Endothelial cell of umbilical vein (primary cell): Measurements from ENCODE around the gene TLE7. TPM values are rescaled to one million over a fixed set of nuclear protein-coding genes. Genes with fewer than 3 reads are reported as not detected.

Experiments used
- BruUV-seq: library from RNA; stranded (reverse); fragments of 400-500 nt; replicated peaks from 2 replicates; lab custom pipeline; 2021; lab: Mats Ljungman, UMichigan
- CTCF ChIA-PET: fragments of 300-600, 350-600 bp; sonication (Branson Sonifier 250); formaldehyde crosslinking; loops from one replicate; lab custom pipeline; 2021; ENCODE audit warnings: antibody characterized with exemption, inconsistent platforms; lab: Charles Lee
- POLR2A ChIA-PET: fragments of 300-600, 350-600 bp; sonication (Branson Sonifier 250); formaldehyde crosslinking; loops from one replicate; lab custom pipeline; 2021; ENCODE audit warnings: antibody characterized with exemption, inconsistent platforms; lab: Charles Lee
- DNase-seq: peaks from one replicate; pipeline ENCODE4 v3.0.0-alpha.2; 2011; ENCODE audit warnings: low read depth, low spot score
- FAIRE-seq: peaks from 2 replicates; lab custom pipeline; 2011; peaks lifted over from hg19 to GRCh38; lab: Jason Lieb, UNC
- H2AFZ ChIP-seq: 2 replicates; pipeline ENCODE4 v1.6.0; 2012; ENCODE audit warnings: low read depth, low read length, control low read depth, inconsistent platforms
- H3K27ac ChIP-seq: 2 replicates; pipeline ENCODE4 v1.5.1; 2011; ENCODE audit warnings: low read depth, mild to moderate bottlenecking, control low read depth, low read length, moderate library complexity; ENCODE audit not compliant: insufficient read depth
- H3K27me3 ChIP-seq, 2 experiments: 2 replicates each; pipeline versions ENCODE4 v1.6.0 to v1.6.1; 2011; ENCODE audit warnings: low read length in 2 of 2, mixed read lengths in 1 of 2; ENCODE audit not compliant: control insufficient read depth in 2 of 2, insufficient read depth in 2 of 2
- H3K36me3 ChIP-seq, 2 experiments: 2 replicates in 1 of 2; 3 replicates in 1 of 2; pipeline ENCODE4 v1.5.1; 2011; ENCODE audit warnings: low read length in 2 of 2, mild to moderate bottlenecking in 1 of 2, moderate library complexity in 1 of 2; ENCODE audit not compliant: control insufficient read depth in 2 of 2, insufficient read depth in 2 of 2; ENCODE audit errors: extremely low read depth in 1 of 2
- H3K4me1 ChIP-seq: 3 replicates; pipeline ENCODE4 v1.5.1; 2011; ENCODE audit warnings: mild to moderate bottlenecking, low read length; ENCODE audit not compliant: control insufficient read depth, insufficient read depth; ENCODE audit errors: extremely low read depth
- H3K4me2 ChIP-seq: 2 replicates; pipeline ENCODE4 v1.6.1; 2011; ENCODE audit warnings: low read length, control low read depth, mixed read lengths; ENCODE audit not compliant: insufficient read depth
- H3K4me3 ChIP-seq, 3 experiments: fragments of 200-600 bp in 1 of 3; sonication (generic), shearing (Covaris generic) in 1 of 3; replicated peaks in 1 of 3; 2 replicates each; pipeline ENCODE4 v1.5.1; 2011 to 2016; ENCODE audit warnings: control low read depth in 3 of 3, low read length in 3 of 3, mild to moderate bottlenecking in 2 of 3, inconsistent platforms in 1 of 3, low read depth in 1 of 3, moderate library complexity in 1 of 3; ENCODE audit not compliant: insufficient read depth in 1 of 3
- H3K79me2 ChIP-seq: 2 replicates; pipeline ENCODE4 v1.6.0; 2012; ENCODE audit warnings: low read length, inconsistent platforms; ENCODE audit not compliant: control insufficient read depth, insufficient read depth
- H3K9ac ChIP-seq: replicated peaks from 2 replicates; pipeline ENCODE3; 2011; ENCODE audit warnings: low read length, control low read depth; ENCODE audit not compliant: insufficient read depth; ENCODE audit errors: extremely low read depth
- H3K9me1 ChIP-seq: replicated peaks from 3 replicates; pipeline ENCODE4 v1.6.0; 2011; ENCODE audit warnings: mild to moderate bottlenecking, low read length; ENCODE audit not compliant: control insufficient read depth, insufficient read depth; ENCODE audit errors: extremely low read depth
- H3K9me3 ChIP-seq: replicated peaks from 2 replicates; pipeline ENCODE4 v1.5.1; 2012; ENCODE audit warnings: low read length, inconsistent platforms; ENCODE audit not compliant: control insufficient read depth, insufficient read depth
- H4K20me1 ChIP-seq: replicated peaks from 2 replicates; pipeline ENCODE3; 2011; ENCODE audit warnings: mild to moderate bottlenecking, low read length; ENCODE audit not compliant: control insufficient read depth, insufficient read depth; ENCODE audit errors: extremely low read depth
- CTCF ChIP-seq, 2 donors: IDR thresholded peaks; 1 replicate in 1 of 2; 2 replicates in 1 of 2; pipeline ENCODE4 v1.5.1; 2011; ENCODE audit warnings: low read length in 2 of 2, mild to moderate bottlenecking in 2 of 2, moderate library complexity in 2 of 2, control low read depth in 1 of 2, inconsistent platforms in 1 of 2, low read depth in 1 of 2; ENCODE audit not compliant: insufficient read depth in 1 of 2; ENCODE audit errors: extremely low read depth in 1 of 2
- FOS ChIP-seq: IDR thresholded peaks from 2 replicates; pipeline ENCODE4 v1.6.1; 2011; ENCODE audit warnings: mild to moderate bottlenecking, low read length, moderate library complexity, borderline replicate concordance; ENCODE audit not compliant: insufficient read depth
- GATA2 ChIP-seq: IDR thresholded peaks from 2 replicates; pipeline ENCODE4 v1.7.0; 2011; ENCODE audit warnings: low read depth, mild to moderate bottlenecking, moderate library complexity, mixed read lengths, low read length; ENCODE audit not compliant: insufficient read length, insufficient read depth
- JUN ChIP-seq: IDR thresholded peaks from 2 replicates; pipeline ENCODE4 v1.6.1; 2011; ENCODE audit warnings: borderline replicate concordance, low read depth; ENCODE audit not compliant: insufficient read length, insufficient read depth
- POLR2AphosphoS5 ChIP-seq: IDR thresholded peaks from 2 replicates; pipeline ENCODE4 v1.6.1; 2012; ENCODE audit warnings: low read depth, mild to moderate bottlenecking, control low read depth, low read length, moderate library complexity; ENCODE audit not compliant: insufficient read depth
- dilution Hi-C: fragments of 300-500 bp; cut with MboI; formaldehyde crosslinking; loops from one replicate; pipeline ENCODE4 v1.15.0; 2019; ENCODE audit warnings: low sequenced_read_pairs; ENCODE audit not compliant: extremely low pct_ligation_motif_present
- intact Hi-C: fragments of 100-400 bp; cut with micrococcal nuclease; formaldehyde crosslinking; loops from one replicate; pipeline ENCODE4 v1.10.0; 2022
- polyA plus RNA-seq, 4 experiments: library from polyadenylated mRNA; depleted of rRNA in 3 of 4; stranded (reverse) in 3 of 4; unstranded in 1 of 4; fragments of >200 nt; gene quantifications; 2 replicates each; pipeline versions ENCODE4 v1.2.1 to v1.2.3, GENCODE V29; 2011 to 2012; ENCODE audit warnings: missing spikeins in 1 of 4
- total RNA-seq: library from RNA; stranded (reverse); gene quantifications from 2 replicates; pipeline ENCODE4 v1.2.3, GENCODE V29; 2021

Gene TLE7
- total and polyA plus RNA-seq, 2 donors (not counting 3 experiments of a cell fraction or from before 2014, with no cell fraction given), result not detected

DNA sequence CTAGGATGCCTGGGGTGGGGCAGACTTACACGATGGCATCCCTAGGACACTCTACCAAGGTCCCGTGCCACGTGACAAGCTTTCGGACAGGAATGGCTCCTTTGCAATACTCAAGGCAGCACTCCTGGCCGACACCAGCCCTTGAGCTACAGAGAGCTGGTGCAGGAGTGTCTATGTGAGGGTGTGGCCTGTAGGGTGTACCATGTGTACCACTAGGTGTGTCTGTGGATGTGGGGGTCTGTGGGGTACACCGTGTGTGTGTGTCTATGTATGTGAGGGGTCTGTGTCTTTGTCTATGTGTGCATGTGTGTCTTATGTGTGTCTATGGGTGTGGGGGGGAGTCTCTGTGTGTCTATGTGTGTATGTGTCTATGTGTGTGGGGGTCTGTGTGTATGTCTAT lies 1.9 kb upstream of the TLE7 start:
- no TSS peak for BruUV-seq
- Histone ChIP-seq H3K27me3 (no peaks in the 10 kb centered on the region), H3K4me2 (no peak overlapping the region), H3K79me2 (no peaks in the 10 kb centered on the region), H3K9me3 (peaks cover 8% of the 10 kb centered on the region), H3K36me3 (peaks cover 0 to 2% of the 10 kb centered on the region in 2 experiments), H3K9ac (no peak overlapping the region), H3K4me3 (no peak overlapping the region), H3K27ac (no peak overlapping the region), H4K20me1 (no peaks in the 10 kb centered on the region), H2AFZ (no peak overlapping the region), H3K4me1 (no peaks in the 10 kb centered on the region), H3K9me1 (no peaks in the 10 kb centered on the region)
- intact Hi-C loops, result no loop called here
- TF ChIP-seq GATA2 (no peak), JUN (no peak), FOS (no peak)
- dilution Hi-C loops, result no loop called here
- POLR2A ChIA-PET, result no interaction called here
- DNase-seq, result no peak
- CTCF ChIA-PET, result no interaction called here
- no peak for FAIRE-seq

DNA sequence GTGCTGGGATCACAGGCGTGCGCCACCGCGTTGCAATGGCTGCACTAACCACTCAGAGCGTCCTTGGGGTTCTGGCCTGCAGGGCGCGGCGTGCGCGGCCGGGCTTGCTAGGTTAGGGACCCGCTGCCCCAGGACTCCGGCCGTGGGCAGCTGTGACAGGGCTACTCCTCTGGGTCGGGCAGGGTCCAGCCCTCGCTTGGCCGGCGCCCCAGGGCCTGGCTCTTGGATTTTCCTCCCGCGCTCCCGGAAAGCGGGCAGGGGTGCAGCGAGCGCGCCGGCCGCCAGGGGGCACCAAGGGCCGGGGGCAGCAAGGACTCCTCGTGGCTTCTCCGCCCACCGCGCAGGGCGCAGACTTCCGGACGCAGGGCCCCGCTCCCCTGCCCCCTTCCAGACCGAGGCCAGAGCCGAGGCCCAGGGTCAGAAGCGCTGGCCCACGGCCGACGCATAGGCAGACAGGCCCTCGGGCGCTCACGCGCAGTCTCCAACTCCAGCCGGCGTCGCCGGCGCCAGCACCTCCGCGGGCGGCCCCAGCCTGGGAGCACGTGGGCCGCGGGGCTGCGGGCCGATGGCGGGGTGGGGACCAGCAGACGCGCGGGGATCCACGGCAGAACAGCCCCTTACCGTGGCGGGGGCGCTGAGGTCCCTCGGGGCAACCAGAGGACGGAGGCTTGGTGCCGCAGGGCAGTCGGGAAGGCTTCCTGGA lies 355 bp downstream of the TLE7 start:
- POLR2A ChIA-PET, result no interaction called here
- Histone ChIP-seq H3K9me3 (no peaks in the 10 kb centered on the region), H3K9me1 (no peaks in the 10 kb centered on the region), H3K27me3 (no peaks in the 10 kb centered on the region), H4K20me1 (no peaks in the 10 kb centered on the region), H3K9ac (no peak overlapping the region), H2AFZ (no peak overlapping the region), H3K36me3 (no peaks in the 10 kb centered on the region), H3K4me3 (no peak overlapping the region), H3K4me1 (no peaks in the 10 kb centered on the region), H3K79me2 (no peaks in the 10 kb centered on the region), H3K27ac (no peak overlapping the region), H3K4me2 (no peak overlapping the region)
- intact Hi-C loops (loop anchor here (1.0 kb wide), 1 partner anchor 58 kb away; no protein-coding TSS in a partner anchor), dilution Hi-C loops (no loop called here)
- CTCF ChIA-PET, result no interaction called here
- TF ChIP-seq CTCF (IDR thresholded peaks at IDR 0.05; ENCODE audit: extremely low read depth in 1 of 2, insufficient read depth in 1 of 2, low read depth in 1 of 2, low read length in 2 of 2) (peak; percentile 50 to 57), POLR2AphosphoS5 (no peak)
- FAIRE-seq (no peak), DNase-seq (no peak)
- no TSS peak for BruUV-seq
